ENCODE results near the gene FUT3.

DNA sequence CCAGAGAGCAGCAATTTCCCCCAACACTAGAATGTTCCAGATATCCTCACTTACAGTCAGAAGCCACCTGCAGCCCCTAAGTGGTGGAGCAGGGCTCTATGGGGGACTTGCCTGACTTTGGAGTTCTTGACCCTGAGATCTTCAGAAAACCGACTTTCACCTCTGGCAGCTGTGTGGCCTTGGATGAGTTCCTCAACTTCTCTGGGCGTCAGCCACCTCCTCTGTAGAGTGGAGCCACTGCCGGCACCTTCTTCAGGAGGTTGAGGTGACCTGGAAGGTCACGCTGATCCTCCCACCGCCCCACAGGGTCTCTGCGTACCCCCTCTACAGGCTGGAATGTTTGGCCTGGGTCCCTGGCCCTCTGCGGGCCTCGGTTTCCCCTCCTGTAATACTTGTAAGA, 26.2 kb upstream of the FUT3 start:
- TF ChIP-seq, protein P1, sequence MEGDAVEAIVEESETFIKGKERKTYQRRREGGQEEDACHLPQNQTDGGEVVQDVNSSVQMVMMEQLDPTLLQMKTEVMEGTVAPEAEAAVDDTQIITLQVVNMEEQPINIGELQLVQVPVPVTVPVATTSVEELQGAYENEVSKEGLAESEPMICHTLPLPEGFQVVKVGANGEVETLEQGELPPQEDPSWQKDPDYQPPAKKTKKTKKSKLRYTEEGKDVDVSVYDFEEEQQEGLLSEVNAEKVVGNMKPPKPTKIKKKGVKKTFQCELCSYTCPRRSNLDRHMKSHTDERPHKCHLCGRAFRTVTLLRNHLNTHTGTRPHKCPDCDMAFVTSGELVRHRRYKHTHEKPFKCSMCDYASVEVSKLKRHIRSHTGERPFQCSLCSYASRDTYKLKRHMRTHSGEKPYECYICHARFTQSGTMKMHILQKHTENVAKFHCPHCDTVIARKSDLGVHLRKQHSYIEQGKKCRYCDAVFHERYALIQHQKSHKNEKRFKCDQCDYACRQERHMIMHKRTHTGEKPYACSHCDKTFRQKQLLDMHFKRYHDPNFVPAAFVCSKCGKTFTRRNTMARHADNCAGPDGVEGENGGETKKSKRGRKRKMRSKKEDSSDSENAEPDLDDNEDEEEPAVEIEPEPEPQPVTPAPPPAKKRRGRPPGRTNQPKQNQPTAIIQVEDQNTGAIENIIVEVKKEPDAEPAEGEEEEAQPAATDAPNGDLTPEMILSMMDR (conservative IDR thresholded peaks at IDR 0.05 in 1 of 2, IDR thresholded peaks at IDR 0.05 in 1 of 2; ENCODE audit: low read depth in 1 of 2, low read length in 2 of 2): no peak
- TF ChIP-seq EZH2 (IDR thresholded peaks at IDR 0.05; ENCODE audit: low read length, missing control alignments): no peak
